Neural cell (in vitro differentiated cells): ENCODE measurements around the gene NANP.

Experiments used
- CTCF ChIP-seq: fragments of 450-650 bp; IDR thresholded peaks from 2 replicates; pipeline ENCODE4 v1.5.1; 2014; ENCODE audit warnings: antibody characterized with exemption, mild to moderate bottlenecking, moderate library complexity; ENCODE audit not compliant: poor library complexity, severe bottlenecking
- EP300 ChIP-seq: fragments of 450-650 bp; conservative IDR thresholded peaks from 2 replicates; pipeline ENCODE4 v1.6.1; 2014; ENCODE audit warnings: antibody characterized with exemption, mild to moderate bottlenecking, moderate library complexity; ENCODE audit not compliant: poor library complexity, severe bottlenecking
- POLR2AphosphoS5 ChIP-seq: IDR thresholded peaks from 2 replicates; pipeline ENCODE4 v1.6.1; 2012

- TF ChIP-seq EP300: no peak
- TF ChIP-seq POLR2AphosphoS5: no peak
- TF ChIP-seq CTCF: no peak
Measured at GRCh38 chr20:25643716-25644115, 19.9 kb upstream of the NANP start.
